Measurements from ENCODE around the gene DTYMK. TPM values are rescaled to one million over a fixed set of nuclear protein-coding genes. Genes with fewer than 3 reads are reported as not detected.

DTYMK gene
- total RNA-seq, 1 donor from 2014 or later, result 102 TPM

- DNase-seq (ENCODE audit: low read depth), result no peak
- no peak overlapping the region for H3K4me3 ChIP-seq (ENCODE audit: low read depth, low read length)
- TF ChIP-seq, protein P1, sequence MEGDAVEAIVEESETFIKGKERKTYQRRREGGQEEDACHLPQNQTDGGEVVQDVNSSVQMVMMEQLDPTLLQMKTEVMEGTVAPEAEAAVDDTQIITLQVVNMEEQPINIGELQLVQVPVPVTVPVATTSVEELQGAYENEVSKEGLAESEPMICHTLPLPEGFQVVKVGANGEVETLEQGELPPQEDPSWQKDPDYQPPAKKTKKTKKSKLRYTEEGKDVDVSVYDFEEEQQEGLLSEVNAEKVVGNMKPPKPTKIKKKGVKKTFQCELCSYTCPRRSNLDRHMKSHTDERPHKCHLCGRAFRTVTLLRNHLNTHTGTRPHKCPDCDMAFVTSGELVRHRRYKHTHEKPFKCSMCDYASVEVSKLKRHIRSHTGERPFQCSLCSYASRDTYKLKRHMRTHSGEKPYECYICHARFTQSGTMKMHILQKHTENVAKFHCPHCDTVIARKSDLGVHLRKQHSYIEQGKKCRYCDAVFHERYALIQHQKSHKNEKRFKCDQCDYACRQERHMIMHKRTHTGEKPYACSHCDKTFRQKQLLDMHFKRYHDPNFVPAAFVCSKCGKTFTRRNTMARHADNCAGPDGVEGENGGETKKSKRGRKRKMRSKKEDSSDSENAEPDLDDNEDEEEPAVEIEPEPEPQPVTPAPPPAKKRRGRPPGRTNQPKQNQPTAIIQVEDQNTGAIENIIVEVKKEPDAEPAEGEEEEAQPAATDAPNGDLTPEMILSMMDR (conservative IDR thresholded peaks at IDR 0.05; ENCODE audit: low read depth, low read length), result no peak
These were observed 44.2 kb upstream of the DTYMK start for GRCh38 chr2:241730671-241731293.

DNA sequence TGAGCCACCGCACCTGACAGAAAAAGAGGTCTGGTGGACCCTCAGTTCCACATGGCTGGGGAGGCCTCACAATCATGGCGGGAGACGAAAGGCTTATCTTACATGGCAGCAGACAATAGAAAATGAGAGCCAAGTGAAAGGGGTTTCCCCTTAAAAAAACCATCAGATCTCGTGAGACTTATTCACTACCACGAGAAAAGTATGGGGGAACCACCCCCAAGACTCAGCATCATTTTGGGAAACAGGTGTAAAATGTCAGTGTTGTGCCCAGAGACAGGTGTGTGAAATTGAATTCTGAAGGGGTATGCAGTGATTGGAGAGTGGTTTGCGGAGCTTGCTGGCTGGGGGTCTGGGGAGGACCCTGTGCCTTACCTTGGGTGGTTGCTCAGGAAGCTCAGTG lies 43.3 kb upstream of the DTYMK start:
- no peak overlapping the region for H3K4me3 ChIP-seq (ENCODE audit: low read depth, low read length)
- TF ChIP-seq, protein P1 (conservative IDR thresholded peaks at IDR 0.05; ENCODE audit: low read depth, low read length), result no peak
- DNase-seq (ENCODE audit: low read depth), result no peak

GRCh38 chr2:241728627-241729026 lies 42.0 kb upstream of the DTYMK start:
- no peak overlapping the region for H3K4me3 ChIP-seq (ENCODE audit: low read depth, low read length)
- TF ChIP-seq, protein P1 (conservative IDR thresholded peaks at IDR 0.05; ENCODE audit: low read depth, low read length), result no peak
- DNase-seq (ENCODE audit: low read depth), result no peak

DNA sequence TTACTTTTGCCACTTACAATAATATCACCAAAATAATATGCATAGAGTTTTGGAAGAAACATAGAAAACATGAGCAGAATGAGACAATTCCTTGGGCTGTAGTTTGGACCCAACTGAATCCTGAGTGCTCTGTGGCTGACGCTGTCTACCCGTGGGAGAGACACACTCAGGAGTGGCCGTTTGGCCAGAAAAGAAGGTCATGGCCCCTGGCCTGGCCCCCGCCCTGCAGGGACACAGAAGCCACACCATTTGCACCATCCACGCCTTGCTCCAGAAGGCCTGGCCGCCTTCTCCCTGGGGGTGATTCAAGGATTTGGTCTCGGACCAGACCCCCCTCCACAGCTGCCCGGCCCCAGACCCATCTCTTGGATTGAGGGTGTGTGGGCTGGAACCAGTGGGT lies 41.4 kb upstream of the DTYMK start:
- TF ChIP-seq, protein P1 (conservative IDR thresholded peaks at IDR 0.05; ENCODE audit: low read depth, low read length), result no peak
- no peak for DNase-seq (ENCODE audit: low read depth)
- H3K4me3 ChIP-seq (ENCODE audit: low read depth, low read length), result no peak overlapping the region

GRCh38 chr2:241726459-241726858 lies 39.8 kb upstream of the DTYMK start:
- TF ChIP-seq, protein P1 (conservative IDR thresholded peaks at IDR 0.05; ENCODE audit: low read depth, low read length), result no peak
- no peak for DNase-seq (ENCODE audit: low read depth)
- no peak overlapping the region for H3K4me3 ChIP-seq (ENCODE audit: low read depth, low read length)

DNA sequence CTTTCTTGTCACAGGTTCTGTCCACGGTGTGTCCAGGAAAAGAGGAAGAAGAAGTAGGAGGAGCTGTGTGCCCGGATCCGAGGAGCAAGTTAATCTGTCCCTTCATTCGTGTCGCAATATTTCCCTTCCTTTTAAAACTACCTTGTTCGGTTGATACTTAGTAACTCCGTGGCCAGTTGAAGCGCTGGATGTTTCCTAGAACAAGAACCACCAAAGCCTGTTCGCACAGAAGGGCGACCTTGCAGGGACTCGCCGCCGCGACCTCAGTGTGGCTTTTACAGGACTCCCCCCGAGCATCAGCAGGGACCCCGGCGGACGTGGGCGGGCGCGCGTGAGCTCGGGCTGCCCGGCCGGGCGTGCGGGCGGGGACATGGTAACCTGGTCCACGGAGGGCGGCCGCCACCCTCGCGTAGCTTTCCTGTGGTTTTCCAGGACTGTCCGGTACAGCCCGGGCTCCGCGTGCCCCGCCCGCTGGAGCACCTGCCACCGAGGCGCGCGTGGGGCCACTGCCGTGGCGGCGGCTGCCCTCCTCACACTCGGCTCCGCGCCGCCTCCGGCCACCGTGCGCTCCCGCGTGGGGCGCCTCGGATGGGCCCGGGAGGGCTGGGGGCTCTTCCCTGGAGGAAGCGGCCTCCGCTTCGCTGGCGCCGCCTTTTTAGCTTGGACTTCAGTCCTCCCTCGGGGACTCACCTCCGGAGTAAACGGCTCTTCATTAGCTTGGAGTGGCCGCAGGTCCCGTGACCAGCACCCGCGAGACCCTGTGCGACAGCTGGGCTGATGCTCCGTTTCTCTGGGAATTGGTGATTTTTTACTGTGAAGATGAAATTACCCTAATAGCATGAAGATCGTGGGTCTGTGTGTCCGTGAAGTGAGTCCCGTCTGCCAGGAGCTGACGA lies 38.6 kb upstream of the DTYMK start:
- TF ChIP-seq, protein P1 (conservative IDR thresholded peaks at IDR 0.05; ENCODE audit: low read depth, low read length), result no peak
- no peak for DNase-seq (ENCODE audit: low read depth)

More for the DNA sequence above, 38.6 kb upstream of the DTYMK start:
- H3K4me3 ChIP-seq (ENCODE audit: low read depth, low read length), result no peak overlapping the region

Measured in epithelial cell of proximal tubule (primary cell).